GM19239 (cell line): Measurements from ENCODE around the gene LRRC36.
A peak's percentile ranks its signal among the peaks of the same experiment; 100 is the strongest.
"Not testable (repeated sequence)": the region's sequence is repeated elsewhere in the genome, so short reads cannot be mapped to it uniquely, and the experiment has no call there.

Experiments used
- DNase-seq: peaks from one replicate; pipeline ENCODE4 v3.0.0; 2011; ENCODE audit warnings: low spot score; ENCODE audit not compliant: insufficient read length
- FAIRE-seq: peaks from 2 replicates; lab custom pipeline; 2011; peaks lifted over from hg19 to GRCh38; lab: Jason Lieb, UNC

Gene LRRC36

GRCh38 chr16:67398546-67399217 is 72.1 kb downstream of the LRRC36 start:
- DNase-seq, result no peak
- no peak for FAIRE-seq

- FAIRE-seq (no peak), DNase-seq (peak; percentile 81)
These were observed 72.7 kb downstream of the LRRC36 start for GRCh38 chr16:67399218-67399733.

DNA sequence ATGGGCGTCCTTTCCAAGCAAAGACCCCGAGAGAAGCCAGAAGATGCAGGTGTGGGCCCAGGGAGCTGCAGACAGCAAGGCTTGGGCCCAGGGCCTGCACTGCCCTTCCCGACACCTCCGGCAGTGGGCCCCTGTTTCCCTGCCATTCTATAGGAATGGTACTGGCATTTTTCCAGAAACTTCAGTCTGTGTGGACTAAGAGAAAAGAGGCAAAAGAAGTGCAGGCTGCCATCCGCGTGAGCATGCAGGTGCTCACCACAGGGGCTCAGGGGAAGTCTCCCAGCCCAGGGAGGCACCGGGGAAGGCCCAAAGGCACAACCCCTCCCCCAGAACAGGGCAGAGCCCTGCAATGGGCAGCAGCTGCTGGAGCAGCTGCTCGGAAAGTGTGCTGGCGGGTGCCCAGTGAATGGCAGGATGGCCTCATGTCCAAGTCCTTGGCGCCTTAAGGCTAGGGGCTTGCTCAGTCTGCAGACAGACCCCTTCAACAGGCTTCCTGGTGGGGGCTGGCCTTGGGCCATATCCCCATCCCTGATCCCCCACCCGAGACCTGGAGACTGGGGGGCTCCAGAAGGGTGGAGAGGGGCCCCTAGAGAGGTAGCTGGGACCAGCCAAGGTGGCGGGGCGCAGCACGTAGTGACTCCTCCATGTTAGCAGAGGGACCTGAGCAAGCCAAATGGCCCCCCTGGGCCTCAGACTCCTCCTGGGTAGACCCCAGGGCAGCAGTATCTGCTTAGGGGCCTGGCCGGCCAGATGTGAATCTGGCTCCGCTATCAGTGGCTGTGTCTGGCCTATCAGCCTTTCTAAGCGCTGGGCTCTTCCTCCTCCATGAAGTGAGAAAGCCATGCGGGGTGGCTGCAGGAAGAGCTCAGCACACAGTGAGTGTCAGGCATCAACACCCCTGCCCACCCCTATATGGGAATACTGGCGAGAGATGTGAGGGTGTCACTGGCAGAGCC is 73.4 kb downstream of the LRRC36 start:
- DNase-seq, result no peak
- FAIRE-seq, result no peak

DNA sequence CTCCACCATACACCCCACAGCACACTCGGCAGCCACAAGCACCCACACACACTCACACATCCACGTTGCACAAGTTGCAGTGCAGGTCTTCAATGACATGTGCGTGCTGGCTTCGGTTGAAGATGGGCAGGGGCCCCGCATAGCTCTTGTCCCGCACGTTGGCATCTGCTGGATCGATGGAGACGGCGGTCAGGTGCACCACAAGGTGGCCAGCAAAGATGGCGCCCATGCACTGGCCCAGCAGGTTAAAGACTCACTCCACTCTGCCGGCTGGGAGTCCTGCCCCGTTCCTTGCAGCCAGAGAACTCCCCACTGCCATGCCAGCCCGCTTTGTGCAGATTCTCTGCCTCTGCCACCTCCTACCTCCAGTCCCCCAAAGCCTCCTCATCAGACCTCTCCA is 74.3 kb downstream of the LRRC36 start:
- no peak for DNase-seq
- no peak for FAIRE-seq

GRCh38 chr16:67403976-67404555 is 77.5 kb downstream of the LRRC36 start:
- DNase-seq (no peak), FAIRE-seq (no peak)

DNA sequence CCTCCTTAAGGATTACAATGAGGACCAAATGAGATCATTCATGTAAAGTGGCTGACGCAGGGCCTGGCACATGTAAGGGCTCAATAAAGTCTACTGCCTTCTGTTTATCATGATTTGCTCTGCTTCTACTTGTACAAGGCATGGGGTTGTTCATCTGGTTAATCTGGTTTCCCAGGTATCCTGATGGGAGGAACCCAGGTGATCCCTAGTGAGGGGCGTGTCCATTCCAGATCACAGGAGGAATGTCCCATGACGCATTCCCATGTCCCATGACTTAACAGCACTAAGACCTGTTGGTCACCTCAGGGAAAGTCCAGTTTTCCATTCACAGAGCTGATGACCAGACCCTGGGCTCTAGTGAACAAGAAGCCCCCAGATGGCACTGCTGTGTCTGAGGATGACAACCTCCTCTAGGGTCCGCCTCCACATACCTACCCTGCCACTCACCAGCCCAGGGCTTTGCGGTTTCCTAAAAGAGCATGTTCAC is 78.2 kb downstream of the LRRC36 start:
- DNase-seq, result no peak
- FAIRE-seq, result no peak

- DNase-seq (no peak), FAIRE-seq (no peak)
These were observed 78.7 kb downstream of the LRRC36 start for GRCh38 chr16:67405336-67405735.

DNA sequence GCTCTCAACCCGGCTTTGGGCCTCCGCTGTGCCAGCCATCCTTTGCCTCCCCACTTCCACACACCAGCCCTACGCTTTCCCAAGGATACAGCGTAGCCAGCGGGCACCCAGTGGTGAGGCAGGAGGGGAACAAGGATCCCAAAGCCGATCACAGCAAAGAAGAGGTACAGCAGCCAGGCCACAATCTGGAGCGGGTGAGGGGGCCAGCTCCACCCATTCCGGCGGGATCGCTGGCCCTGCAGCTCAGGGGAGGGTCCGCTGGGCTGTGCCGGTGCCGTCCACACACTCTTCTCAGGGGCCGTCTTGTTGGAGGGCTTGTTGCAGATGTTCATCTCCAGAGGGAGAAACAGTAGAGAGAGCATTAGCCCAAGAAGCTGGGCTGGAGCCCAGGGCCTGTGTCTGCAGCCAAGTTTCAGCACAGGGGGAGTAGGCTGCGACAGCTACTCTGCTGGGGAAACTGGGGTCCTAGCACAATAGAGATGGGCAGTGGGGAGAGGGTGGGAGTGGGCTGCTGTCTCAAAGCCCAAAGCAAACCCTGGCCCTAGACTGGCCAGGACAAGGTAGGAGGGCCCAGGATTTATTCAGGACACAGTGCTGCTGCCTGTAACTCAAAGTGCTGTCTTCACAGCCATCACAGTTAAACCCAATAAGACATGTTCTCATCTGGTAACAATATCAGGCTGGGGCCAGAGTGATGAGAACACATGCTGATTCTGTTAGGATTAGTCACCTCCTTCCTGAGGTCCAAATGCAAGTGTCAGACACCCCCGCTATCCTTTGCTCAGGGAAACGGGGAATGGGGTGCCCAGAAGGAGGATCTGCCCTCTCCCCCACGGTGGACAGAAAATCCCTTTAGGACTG is 79.7 kb downstream of the LRRC36 start:
- no peak for FAIRE-seq
- DNase-seq, result no peak

GRCh38 chr16:67407176-67407787 is 80.7 kb downstream of the LRRC36 start:
- FAIRE-seq, result no peak
- no peak for DNase-seq

DNA sequence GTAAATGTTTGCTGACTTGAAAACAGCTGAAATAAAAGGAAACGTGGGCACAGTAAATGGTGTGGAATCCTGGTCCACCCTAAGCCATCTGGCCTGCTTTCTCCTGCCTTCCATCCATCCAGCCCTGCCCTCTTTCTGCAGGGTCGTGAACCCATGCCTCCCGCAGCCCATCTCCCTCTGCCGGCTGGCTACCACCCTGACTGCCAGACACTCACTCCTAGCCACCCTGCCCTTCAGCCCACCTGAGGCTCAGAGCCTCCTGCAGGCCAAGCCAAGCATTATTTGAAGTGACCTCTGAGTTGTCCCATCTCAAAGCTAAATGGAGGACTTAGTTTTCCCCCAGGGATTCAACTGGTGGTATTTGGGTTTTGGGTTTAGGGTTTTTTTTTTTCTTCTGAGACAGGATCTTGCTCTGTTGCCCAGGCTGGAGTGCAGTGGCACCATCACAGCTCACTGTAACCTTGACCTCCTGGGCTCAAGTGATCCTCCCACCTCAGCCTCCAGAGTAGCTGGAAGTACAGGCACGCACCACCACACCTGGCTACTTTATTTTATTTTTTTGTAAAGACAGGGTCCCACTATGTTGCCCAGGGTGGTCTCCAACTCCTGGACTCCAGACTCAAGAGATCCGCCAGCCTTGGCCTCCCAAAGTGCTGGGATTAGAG is 81.3 kb downstream of the LRRC36 start:
- FAIRE-seq (no peak), DNase-seq (no peak)

DNA sequence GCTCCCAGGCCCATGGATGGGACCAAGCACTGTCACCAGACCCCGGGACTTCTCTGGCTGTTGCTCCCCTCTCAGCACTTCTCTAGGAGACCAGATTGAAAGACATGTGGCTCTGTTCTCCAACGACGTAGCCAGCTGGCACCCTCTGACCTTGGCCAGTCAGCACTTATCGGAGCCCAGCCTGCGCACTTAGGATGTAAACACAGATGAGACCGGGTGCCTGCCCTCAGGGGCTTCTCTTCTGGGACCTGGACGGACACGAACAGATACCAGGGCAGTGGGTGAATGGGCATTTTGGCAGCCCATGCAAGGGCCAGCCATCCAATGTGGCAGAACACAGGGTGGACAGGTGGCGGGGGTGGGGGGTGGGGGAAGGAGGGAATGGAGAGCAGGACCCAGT is 83.0 kb downstream of the LRRC36 start:
- DNase-seq (no peak), FAIRE-seq (no peak)

DNA sequence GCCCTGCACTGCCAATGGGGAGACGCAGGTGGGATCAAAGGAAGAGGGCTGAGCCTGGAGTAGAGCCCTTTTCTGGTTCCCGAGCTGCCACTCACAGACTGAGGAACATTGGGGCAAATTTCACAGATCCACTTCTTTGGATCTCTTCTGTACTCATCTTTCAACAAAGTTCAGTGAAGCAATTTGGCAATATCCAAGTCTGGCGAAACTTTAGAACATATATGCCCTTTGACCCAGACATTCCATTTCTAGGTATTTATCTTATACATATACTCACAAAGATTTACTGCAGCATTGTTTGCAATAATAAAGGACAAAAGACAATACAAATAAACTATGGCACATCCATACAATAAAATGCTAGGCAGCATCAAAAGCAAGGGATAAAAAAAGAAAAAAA is 84.7 kb downstream of the LRRC36 start:
- no peak for FAIRE-seq
- no peak for DNase-seq

GRCh38 chr16:67412294-67412693 is 85.7 kb downstream of the LRRC36 start:
- FAIRE-seq (no peak), DNase-seq (no peak)

GRCh38 chr16:67413978-67414911 is 87.6 kb downstream of the LRRC36 start:
- DNase-seq, result no peak
- no peak for FAIRE-seq

DNA sequence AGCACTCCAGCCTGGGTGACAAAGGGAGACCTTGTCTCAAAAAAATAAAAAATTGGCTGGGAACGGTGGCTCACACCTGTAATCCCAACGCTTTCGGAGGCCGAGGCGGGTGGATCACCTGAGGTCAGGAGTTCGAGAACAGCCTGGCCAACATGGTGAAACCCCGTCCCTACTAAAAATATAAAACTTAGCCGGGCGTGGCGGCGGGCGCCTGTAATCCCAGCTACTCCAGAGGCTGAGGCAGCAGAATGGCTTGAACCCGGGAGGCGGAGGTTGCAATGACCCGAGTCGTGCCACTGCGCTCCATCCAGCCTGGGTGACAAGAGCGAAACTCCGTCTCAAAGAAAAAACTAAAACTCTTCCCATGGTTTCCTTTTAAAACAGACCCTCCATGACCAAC is 88.8 kb downstream of the LRRC36 start:
- not testable (repeated sequence) for DNase-seq, FAIRE-seq

- DNase-seq, result peak; percentile 75
- FAIRE-seq, result no peak
These were observed 89.5 kb downstream of the LRRC36 start, which contains the start of gene ZDHHC1 for GRCh38 chr16:67415872-67416793. Gene ZDHHC1 (minus strand): TSS chr16:67416477. CDS start chr16:67407775, 8,702 bp downstream.
